ENCODE results near the gene TNFSF8. TPM values are rescaled to one million over a fixed set of nuclear protein-coding genes. Genes with fewer than 3 reads are reported as not detected.

The TNFSF8 gene
- total and polyA plus RNA-seq, 4 donors: 0.56 to 2.3 (median 1.1) TPM

- DNase-seq (ENCODE audit: low read depth in 4 of 6, low spot score in 6 of 6): peak in 2 of 6 donors; percentile 73 to 78
- Histone ChIP-seq H3K9me3 (ENCODE audit: control insufficient read depth, insufficient read depth, low read length) (no peaks in the 10 kb centered on the region), H3K27ac (ENCODE audit: low read depth, low read length) (no peak overlapping the region), H3K4me3 (ENCODE audit: low read depth, low read length) (no peak overlapping the region), H3K4me1 (ENCODE audit: control insufficient read depth, insufficient read depth, low read length) (no peaks in the 10 kb centered on the region), H3K27me3 (ENCODE audit: control insufficient read depth, insufficient read depth, low read length) (no peaks in the 10 kb centered on the region), H3K36me3 (ENCODE audit: control insufficient read depth, insufficient read depth, low read length) (no peaks in the 10 kb centered on the region)
- 70% methylated on average over 4 of the region's 4 CpGs for WGBS (ENCODE audit: insufficient coverage)
These were observed 19.9 kb downstream of the TNFSF8 start for GRCh38 chr9:114910541-114910940.

GRCh38 chr9:114909661-114910060 is 20.7 kb downstream of the TNFSF8 start:
- no peak overlapping the region for H3K4me3 ChIP-seq (ENCODE audit: low read depth, low read length)
- H3K27me3 ChIP-seq (ENCODE audit: control insufficient read depth, insufficient read depth, low read length): no peaks in the 10 kb centered on the region
- no peak for DNase-seq (ENCODE audit: low read depth in 4 of 6, low spot score in 6 of 6)
- no peak overlapping the region for H3K27ac ChIP-seq (ENCODE audit: low read depth, low read length)
- 100% methylated on average over 1 of the region's 1 CpG for WGBS (ENCODE audit: insufficient coverage)
- no peaks in the 10 kb centered on the region for H3K4me1 ChIP-seq (ENCODE audit: control insufficient read depth, insufficient read depth, low read length)
- no peaks in the 10 kb centered on the region for H3K36me3 ChIP-seq (ENCODE audit: control insufficient read depth, insufficient read depth, low read length)
- no peaks in the 10 kb centered on the region for H3K9me3 ChIP-seq (ENCODE audit: control insufficient read depth, insufficient read depth, low read length)

GRCh38 chr9:114908805-114909448 is 21.5 kb downstream of the TNFSF8 start:
- H3K4me3 ChIP-seq (ENCODE audit: low read depth, low read length): no peak overlapping the region
- H3K4me1 ChIP-seq (ENCODE audit: control insufficient read depth, insufficient read depth, low read length): no peaks in the 10 kb centered on the region
- 65% methylated on average over 3 of the region's 6 CpGs for WGBS (ENCODE audit: insufficient coverage)
- H3K9me3 ChIP-seq (ENCODE audit: control insufficient read depth, insufficient read depth, low read length): no peaks in the 10 kb centered on the region
- H3K27ac ChIP-seq (ENCODE audit: low read depth, low read length): no peak overlapping the region
- no peaks in the 10 kb centered on the region for H3K36me3 ChIP-seq (ENCODE audit: control insufficient read depth, insufficient read depth, low read length)
- no peak for DNase-seq (ENCODE audit: low read depth in 4 of 6, low spot score in 6 of 6)
- H3K27me3 ChIP-seq (ENCODE audit: control insufficient read depth, insufficient read depth, low read length): no peaks in the 10 kb centered on the region

- no peak for DNase-seq (ENCODE audit: low read depth in 4 of 6, low spot score in 6 of 6)
- no peaks in the 10 kb centered on the region for H3K9me3 ChIP-seq (ENCODE audit: control insufficient read depth, insufficient read depth, low read length)
- no peaks in the 10 kb centered on the region for H3K27me3 ChIP-seq (ENCODE audit: control insufficient read depth, insufficient read depth, low read length)
- H3K36me3 ChIP-seq (ENCODE audit: control insufficient read depth, insufficient read depth, low read length): no peaks in the 10 kb centered on the region
- no peak overlapping the region for H3K4me3 ChIP-seq (ENCODE audit: low read depth, low read length)
- H3K27ac ChIP-seq (ENCODE audit: low read depth, low read length): no peak overlapping the region
- no CpG with 5 or more reads among the region's 3 CpGs for WGBS (ENCODE audit: insufficient coverage)
- no peaks in the 10 kb centered on the region for H3K4me1 ChIP-seq (ENCODE audit: control insufficient read depth, insufficient read depth, low read length)
These were observed 22.2 kb downstream of the TNFSF8 start for GRCh38 chr9:114908104-114908622.

GRCh38 chr9:114906922-114907571 is 23.3 kb downstream of the TNFSF8 start:
- WGBS (ENCODE audit: insufficient coverage): 48% methylated on average over 6 of the region's 7 CpGs
- no peak overlapping the region for H3K27ac ChIP-seq (ENCODE audit: low read depth, low read length)
- peak in 2 of 6 donors; percentile 43 to 77 for DNase-seq (ENCODE audit: low read depth in 4 of 6, low spot score in 6 of 6)
- H3K9me3 ChIP-seq (ENCODE audit: control insufficient read depth, insufficient read depth, low read length): no peaks in the 10 kb centered on the region
- no peaks in the 10 kb centered on the region for H3K36me3 ChIP-seq (ENCODE audit: control insufficient read depth, insufficient read depth, low read length)
- H3K27me3 ChIP-seq (ENCODE audit: control insufficient read depth, insufficient read depth, low read length): no peaks in the 10 kb centered on the region
- H3K4me1 ChIP-seq (ENCODE audit: control insufficient read depth, insufficient read depth, low read length): no peaks in the 10 kb centered on the region
- H3K4me3 ChIP-seq (ENCODE audit: low read depth, low read length): no peak overlapping the region

GRCh38 chr9:114905170-114905940 is 25.0 kb downstream of the TNFSF8 start:
- 64% methylated on average over 3 of the region's 7 CpGs for WGBS (ENCODE audit: insufficient coverage)
- Histone ChIP-seq H3K9me3 (ENCODE audit: control insufficient read depth, insufficient read depth, low read length) (no peaks in the 10 kb centered on the region), H3K27ac (ENCODE audit: low read depth, low read length) (no peak overlapping the region), H3K27me3 (ENCODE audit: control insufficient read depth, insufficient read depth, low read length) (no peaks in the 10 kb centered on the region), H3K4me3 (ENCODE audit: low read depth, low read length) (no peak overlapping the region), H3K4me1 (ENCODE audit: control insufficient read depth, insufficient read depth, low read length) (no peaks in the 10 kb centered on the region), H3K36me3 (ENCODE audit: control insufficient read depth, insufficient read depth, low read length) (no peaks in the 10 kb centered on the region)
- DNase-seq (ENCODE audit: low read depth in 4 of 6, low spot score in 6 of 6): peak in 1 of 6 donors; percentile 55

- Histone ChIP-seq H3K36me3 (ENCODE audit: control insufficient read depth, insufficient read depth, low read length) (no peaks in the 10 kb centered on the region), H3K27ac (ENCODE audit: low read depth, low read length) (no peak overlapping the region), H3K9me3 (ENCODE audit: control insufficient read depth, insufficient read depth, low read length) (no peaks in the 10 kb centered on the region), H3K27me3 (ENCODE audit: control insufficient read depth, insufficient read depth, low read length) (no peaks in the 10 kb centered on the region), H3K4me3 (ENCODE audit: low read depth, low read length) (no peak overlapping the region), H3K4me1 (ENCODE audit: control insufficient read depth, insufficient read depth, low read length) (no peaks in the 10 kb centered on the region)
- WGBS (ENCODE audit: insufficient coverage): 94% methylated on average over 2 of the region's 4 CpGs
- no peak for DNase-seq (ENCODE audit: low read depth in 4 of 6, low spot score in 6 of 6)
These were observed 27.4 kb downstream of the TNFSF8 start for GRCh38 chr9:114902786-114903524.

GRCh38 chr9:114900942-114901802 is 29.2 kb downstream of the TNFSF8 start:
- Histone ChIP-seq H3K9me3 (ENCODE audit: control insufficient read depth, insufficient read depth, low read length) (no peaks in the 10 kb centered on the region), H3K36me3 (ENCODE audit: control insufficient read depth, insufficient read depth, low read length) (no peaks in the 10 kb centered on the region), H3K4me3 (ENCODE audit: low read depth, low read length) (no peak overlapping the region), H3K27ac (ENCODE audit: low read depth, low read length) (no peak overlapping the region), H3K27me3 (ENCODE audit: control insufficient read depth, insufficient read depth, low read length) (no peaks in the 10 kb centered on the region), H3K4me1 (ENCODE audit: control insufficient read depth, insufficient read depth, low read length) (no peaks in the 10 kb centered on the region)
- 67% methylated on average over 1 of the region's 1 CpG for WGBS (ENCODE audit: insufficient coverage)
- no peak for DNase-seq (ENCODE audit: low read depth in 4 of 6, low spot score in 6 of 6)

GRCh38 chr9:114899995-114900394 is 30.4 kb downstream of the TNFSF8 start:
- Histone ChIP-seq H3K4me1 (ENCODE audit: control insufficient read depth, insufficient read depth, low read length) (no peaks in the 10 kb centered on the region), H3K27me3 (ENCODE audit: control insufficient read depth, insufficient read depth, low read length) (no peaks in the 10 kb centered on the region), H3K27ac (ENCODE audit: low read depth, low read length) (no peak overlapping the region), H3K36me3 (ENCODE audit: control insufficient read depth, insufficient read depth, low read length) (no peaks in the 10 kb centered on the region), H3K4me3 (ENCODE audit: low read depth, low read length) (no peak overlapping the region), H3K9me3 (ENCODE audit: control insufficient read depth, insufficient read depth, low read length) (no peaks in the 10 kb centered on the region)
- no peak for DNase-seq (ENCODE audit: low read depth in 4 of 6, low spot score in 6 of 6)

All from spinal cord (tissue), 10 donors.